ENCODE data around the gene IFIT1B. TPM values are rescaled to one million over a fixed set of nuclear protein-coding genes. Genes with fewer than 3 reads are reported as not detected.

Gene IFIT1B
- total RNA-seq, 1 experiment from 2014 or later = not detected

GRCh38 chr10:89335226-89335625, 42.6 kb upstream of the IFIT1B start:
- DNase-seq = no peak
- no peak for TF ChIP-seq EZH2 (IDR thresholded peaks at IDR 0.05; ENCODE audit: low read depth)
- TF ChIP-seq, protein P1, sequence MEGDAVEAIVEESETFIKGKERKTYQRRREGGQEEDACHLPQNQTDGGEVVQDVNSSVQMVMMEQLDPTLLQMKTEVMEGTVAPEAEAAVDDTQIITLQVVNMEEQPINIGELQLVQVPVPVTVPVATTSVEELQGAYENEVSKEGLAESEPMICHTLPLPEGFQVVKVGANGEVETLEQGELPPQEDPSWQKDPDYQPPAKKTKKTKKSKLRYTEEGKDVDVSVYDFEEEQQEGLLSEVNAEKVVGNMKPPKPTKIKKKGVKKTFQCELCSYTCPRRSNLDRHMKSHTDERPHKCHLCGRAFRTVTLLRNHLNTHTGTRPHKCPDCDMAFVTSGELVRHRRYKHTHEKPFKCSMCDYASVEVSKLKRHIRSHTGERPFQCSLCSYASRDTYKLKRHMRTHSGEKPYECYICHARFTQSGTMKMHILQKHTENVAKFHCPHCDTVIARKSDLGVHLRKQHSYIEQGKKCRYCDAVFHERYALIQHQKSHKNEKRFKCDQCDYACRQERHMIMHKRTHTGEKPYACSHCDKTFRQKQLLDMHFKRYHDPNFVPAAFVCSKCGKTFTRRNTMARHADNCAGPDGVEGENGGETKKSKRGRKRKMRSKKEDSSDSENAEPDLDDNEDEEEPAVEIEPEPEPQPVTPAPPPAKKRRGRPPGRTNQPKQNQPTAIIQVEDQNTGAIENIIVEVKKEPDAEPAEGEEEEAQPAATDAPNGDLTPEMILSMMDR (conservative IDR thresholded peaks at IDR 0.05) = no peak
- no peaks in the 10 kb centered on the region for H3K79me2 ChIP-seq (ENCODE audit: low read depth)
- no peaks in the 10 kb centered on the region for H3K27me3 ChIP-seq (ENCODE audit: insufficient read depth, low read depth)
- H3K4me2 ChIP-seq = no peak overlapping the region
- H3K4me3 ChIP-seq = no peak overlapping the region
- H3K9me3 ChIP-seq (ENCODE audit: insufficient read depth, low read depth) = no peaks in the 10 kb centered on the region
- ChIA-PET POLR2A (ENCODE audit: unreplicated experiment) (no interaction called here), CTCF (no interaction called here)
- no peaks in the 10 kb centered on the region for H4K20me1 ChIP-seq (ENCODE audit: insufficient read depth)
- H3F3A ChIP-seq (ENCODE audit: insufficient read depth, low read depth) = no peaks in the 10 kb centered on the region; the same call in 1 of the 2 replicates
- no peak overlapping the region for H3K27ac ChIP-seq
- H2AFZ ChIP-seq = no peak overlapping the region
- intact Hi-C loops (cut with micrococcal nuclease; ENCODE audit: unreplicated experiment) = no loop called here
- BruUV-seq (replicated peaks) = no TSS peak
- no peaks in the 10 kb centered on the region; the same call in 1 of the 2 replicates for H3K4me1 ChIP-seq (replicated peaks; ENCODE audit: insufficient read depth)
- H3K36me3 ChIP-seq (ENCODE audit: low read depth) = no peaks in the 10 kb centered on the region
- H3K9me2 ChIP-seq (ENCODE audit: insufficient read depth) = no peaks in the 10 kb centered on the region

DNA sequence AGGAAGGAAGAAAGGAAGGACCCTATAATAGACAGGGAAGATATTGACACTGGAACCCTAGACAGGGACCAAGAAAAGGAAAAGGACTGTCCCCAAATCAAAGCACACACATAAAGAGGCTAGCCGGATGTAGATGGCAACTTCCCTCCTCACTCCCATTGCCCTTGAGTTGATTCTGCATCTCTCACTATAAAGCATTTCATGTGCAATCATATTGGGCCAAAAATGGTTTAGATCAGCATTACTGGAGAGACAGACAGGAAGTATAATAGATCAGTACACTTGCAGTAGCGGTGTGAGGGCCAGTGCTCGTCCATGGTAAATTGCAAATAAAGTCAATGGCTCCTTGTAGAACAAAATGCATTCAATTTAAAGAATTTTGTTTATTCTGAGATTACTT, 41.6 kb upstream of the IFIT1B start:
- Histone ChIP-seq H3K79me2 (ENCODE audit: low read depth) (no peaks in the 10 kb centered on the region), H3F3A (ENCODE audit: insufficient read depth, low read depth) (no peaks in the 10 kb centered on the region), H4K20me1 (ENCODE audit: insufficient read depth) (no peaks in the 10 kb centered on the region), H3K36me3 (ENCODE audit: low read depth) (no peaks in the 10 kb centered on the region), H2AFZ (no peak overlapping the region), H3K4me1 (replicated peaks; ENCODE audit: insufficient read depth) (no peaks in the 10 kb centered on the region; the same call in 1 of the 2 replicates), H3K27ac (no peak overlapping the region), H3K4me2 (no peak overlapping the region), H3K9me3 (ENCODE audit: insufficient read depth, low read depth) (no peaks in the 10 kb centered on the region), H3K9me2 (ENCODE audit: insufficient read depth) (no peaks in the 10 kb centered on the region), H3K27me3 (ENCODE audit: insufficient read depth, low read depth) (no peaks in the 10 kb centered on the region), H3K4me3 (no peak overlapping the region)
- ChIA-PET CTCF (no interaction called here), POLR2A (ENCODE audit: unreplicated experiment) (no interaction called here)
- BruUV-seq (replicated peaks) = no TSS peak
- intact Hi-C loops (cut with micrococcal nuclease; ENCODE audit: unreplicated experiment) = no loop called here
- DNase-seq = no peak
- TF ChIP-seq EZH2 (IDR thresholded peaks at IDR 0.05; ENCODE audit: low read depth) = no peak
- TF ChIP-seq, protein P1 (conservative IDR thresholded peaks at IDR 0.05) = no peak

- Histone ChIP-seq H2AFZ (no peak overlapping the region), H3K9me3 (ENCODE audit: insufficient read depth, low read depth) (no peaks in the 10 kb centered on the region), H3K4me1 (replicated peaks; ENCODE audit: insufficient read depth) (no peaks in the 10 kb centered on the region; the same call in 1 of the 2 replicates), H3K79me2 (ENCODE audit: low read depth) (no peaks in the 10 kb centered on the region), H3K4me3 (no peak overlapping the region), H3K27me3 (ENCODE audit: insufficient read depth, low read depth) (no peaks in the 10 kb centered on the region), H3K36me3 (ENCODE audit: low read depth) (no peaks in the 10 kb centered on the region), H3K27ac (no peak overlapping the region), H3K9me2 (ENCODE audit: insufficient read depth) (no peaks in the 10 kb centered on the region), H3K4me2 (no peak overlapping the region), H4K20me1 (ENCODE audit: insufficient read depth) (no peaks in the 10 kb centered on the region), H3F3A (ENCODE audit: insufficient read depth, low read depth) (no peaks in the 10 kb centered on the region)
- no TSS peak for BruUV-seq (replicated peaks)
- POLR2A ChIA-PET (ENCODE audit: unreplicated experiment) = no interaction called here
- no peak for DNase-seq
- TF ChIP-seq, protein P1 (conservative IDR thresholded peaks at IDR 0.05) = no peak
- no peak for TF ChIP-seq EZH2 (IDR thresholded peaks at IDR 0.05; ENCODE audit: low read depth)
- CTCF ChIA-PET = no interaction called here
- intact Hi-C loops (cut with micrococcal nuclease; ENCODE audit: unreplicated experiment) = no loop called here
Measured at GRCh38 chr10:89337484-89337883, 40.4 kb upstream of the IFIT1B start.

Data from PC-9 (cell line).